Endodermal cell (in vitro differentiated cells): ENCODE results near the gene MSMP. TPM values are rescaled to one million over a fixed set of nuclear protein-coding genes. Genes with fewer than 3 reads are reported as not detected.

Source experiments
- DNase-seq: peaks from one replicate; pipeline ENCODE4 v3.0.0-alpha.2; 2017
- H3K27ac ChIP-seq: 2 replicates; pipeline ENCODE4 v1.5.1; 2013; ENCODE audit warnings: mild to moderate bottlenecking, low read depth, low read length, moderate library complexity
- H3K27me3 ChIP-seq: 2 replicates; pipeline ENCODE4 v1.6.1; 2013; ENCODE audit warnings: mild to moderate bottlenecking, low read length, moderate library complexity; ENCODE audit not compliant: insufficient read depth, control insufficient read depth, poor library complexity, severe bottlenecking
- H3K36me3 ChIP-seq: 2 replicates; pipeline ENCODE4 v1.7.0; 2013; ENCODE audit warnings: mild to moderate bottlenecking, low read length, moderate library complexity; ENCODE audit not compliant: control insufficient read depth, insufficient read depth
- H3K4me1 ChIP-seq: one replicate; pipeline ENCODE4 v1.7.0; 2013; ENCODE audit warnings: low read length; ENCODE audit not compliant: control insufficient read depth, insufficient read depth
- H3K4me3 ChIP-seq: 2 replicates; pipeline ENCODE4 v1.5.1; 2013; ENCODE audit warnings: mild to moderate bottlenecking, low read length, moderate library complexity
- H3K9ac ChIP-seq: 2 replicates; pipeline ENCODE4 v1.6.1; 2013; ENCODE audit warnings: mild to moderate bottlenecking, low read length, moderate library complexity; ENCODE audit not compliant: poor library complexity, severe bottlenecking; ENCODE audit errors: extremely low read depth
- H3K9me3 ChIP-seq: 2 replicates; pipeline ENCODE4 v1.6.1; 2013; ENCODE audit warnings: mild to moderate bottlenecking, low read length, moderate library complexity; ENCODE audit not compliant: control insufficient read depth
- H3K27ac Mint-ChIP-seq: 2 replicates; pipeline ENCODE4 v1.8.0; 2020; ENCODE audit warnings: mixed read lengths
- H3K27me3 Mint-ChIP-seq: 2 replicates; pipeline ENCODE4 v1.8.0; 2021; ENCODE audit warnings: mild to moderate bottlenecking, mixed read lengths; ENCODE audit not compliant: insufficient read depth
- H3K36me3 Mint-ChIP-seq: 2 replicates; pipeline ENCODE4 v1.8.0; 2020; ENCODE audit warnings: low read depth, mixed read lengths
- H3K4me1 Mint-ChIP-seq: 2 replicates; pipeline ENCODE4 v1.8.0; 2020; ENCODE audit warnings: mixed read lengths
- H3K4me3 Mint-ChIP-seq: 2 replicates; pipeline ENCODE4 v1.8.0; 2020; ENCODE audit warnings: mild to moderate bottlenecking, moderate library complexity, mixed read lengths
- H3K9me3 Mint-ChIP-seq: 2 replicates; pipeline ENCODE4 v1.8.0; 2020; ENCODE audit warnings: mild to moderate bottlenecking, mixed read lengths
- WGBS, 2 experiments: methylation state at CpG; one replicate each; pipeline versions ENCODE4 v1.1.5 to v1.1.7; 2013; ENCODE audit warnings: missing lambda C conversion rate in 2 of 2, mixed read lengths in 1 of 2; ENCODE audit not compliant: insufficient coverage in 1 of 2, insufficient read length in 1 of 2; 5-methylcytosine and 5-hydroxymethylcytosine counted together
- total RNA-seq, 2 donors: library from RNA; stranded (reverse); fragmentation: NEBNext Ultra II Directional in 1 of 2; extraction: Animal tissue kit (Norgen Biotek cat#: 25700) in 1 of 2; gene quantifications; 2 replicates in 1 of 2; 3 replicates in 1 of 2; pipeline ENCODE4 v1.2.1, GENCODE V29; 2021
- TF ChIP-seq, protein P1 (sequence below): fragments of 200-600 bp; sonication (generic); conservative IDR thresholded peaks from 2 replicates; pipeline ENCODE4 v1.5.0; 2021; ENCODE audit warnings: antibody characterized with exemption, mild to moderate bottlenecking

Gene MSMP
- total RNA-seq, 2 donors from 2014 or later = 0.66 TPM; not detected in 1

DNA sequence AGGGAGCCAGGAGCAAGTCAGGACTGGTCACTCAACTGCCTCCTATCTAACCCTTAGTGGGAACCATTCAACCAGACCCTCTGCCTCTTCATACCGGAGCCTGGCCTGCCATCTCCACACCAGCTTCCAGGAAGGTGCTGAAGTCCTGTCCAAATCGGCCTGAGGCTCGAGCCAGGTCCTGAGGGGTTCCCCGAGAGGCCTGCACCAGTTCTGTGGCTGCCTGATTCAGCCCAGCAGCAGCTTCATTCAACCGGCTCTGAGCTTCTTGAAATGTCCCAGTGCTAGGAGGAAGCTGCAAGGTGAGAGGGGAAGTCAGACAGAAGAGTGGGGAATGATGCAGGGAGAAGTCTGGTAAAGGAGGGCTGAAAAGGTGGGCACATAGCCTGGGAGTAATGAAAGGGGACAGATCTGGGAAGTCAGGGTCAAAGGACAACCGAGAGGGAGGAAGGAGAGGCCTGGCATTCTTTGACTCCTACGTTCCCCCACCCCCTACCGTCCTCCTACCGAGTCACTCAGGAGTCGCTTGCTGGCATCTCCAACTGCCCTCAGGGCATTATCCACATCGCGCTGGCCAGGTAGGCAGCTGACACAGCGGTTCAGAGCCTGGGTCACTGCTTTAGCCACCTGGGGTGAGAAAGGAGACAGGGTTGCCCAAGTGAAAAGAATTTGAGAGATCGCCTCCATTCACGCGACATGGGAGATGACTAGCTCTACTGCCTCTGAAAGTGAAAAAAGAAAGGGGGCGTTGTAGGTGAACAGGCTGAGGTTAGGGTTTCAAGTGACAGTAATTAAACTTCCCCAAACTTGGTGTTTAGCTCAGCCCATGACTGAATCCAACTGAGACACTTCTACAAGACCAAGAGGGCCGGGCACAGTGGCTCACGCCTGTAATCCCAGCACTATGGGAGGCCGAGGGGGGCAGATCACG lies 42.3 kb downstream of the MSMP start:
- Mint-ChIP-seq H3K27ac (no peak overlapping the region), H3K4me3 (no peak overlapping the region)
- H3K27me3 ChIP-seq = no peaks in the 10 kb centered on the region

DNA sequence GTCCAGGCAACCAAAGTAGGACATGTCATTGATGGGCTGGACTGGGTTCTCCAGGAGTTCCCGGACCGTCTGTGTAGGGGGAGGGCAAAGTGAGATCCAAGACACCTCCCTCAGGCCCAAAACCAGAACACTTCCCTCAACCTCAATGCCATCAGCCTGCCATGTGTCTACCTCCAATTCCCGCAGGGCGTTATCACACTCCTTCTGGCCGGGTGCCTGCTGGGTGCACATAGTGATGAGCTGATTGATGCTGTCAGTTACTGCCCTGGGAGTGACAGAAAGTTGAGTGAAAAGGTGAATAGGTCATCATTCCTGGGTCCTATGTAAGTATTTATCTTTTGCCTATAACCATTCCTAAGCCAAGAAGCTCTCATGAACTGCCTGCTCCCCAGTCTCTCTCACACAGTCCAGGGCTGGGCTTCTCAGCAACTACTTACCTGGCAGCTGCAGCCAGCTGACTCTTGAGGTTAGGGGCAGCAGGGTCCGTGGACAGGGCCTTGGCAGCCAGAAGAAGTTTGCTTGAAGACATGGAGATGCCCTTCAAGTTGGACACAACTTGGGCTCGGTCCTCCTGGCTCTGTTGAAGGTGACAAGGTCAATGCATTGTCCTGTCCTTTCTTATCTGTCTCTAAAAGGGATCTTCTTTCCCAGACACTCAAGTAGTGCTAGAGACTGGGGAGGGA lies 43.1 kb downstream of the MSMP start:
- Mint-ChIP-seq H3K27me3 (no peaks in the 10 kb centered on the region), H3K9me3 (no peaks in the 10 kb centered on the region), H3K4me3 (no peak overlapping the region), H3K4me1 (no peaks in the 10 kb centered on the region), H3K27ac (no peak overlapping the region), H3K36me3 (peaks cover 79% of the 10 kb centered on the region)
- Histone ChIP-seq H3K9ac (no peak overlapping the region), H3K4me3 (no peak overlapping the region), H3K4me1 (no peaks in the 10 kb centered on the region), H3K27me3 (no peaks in the 10 kb centered on the region), H3K36me3 (peaks cover 92% of the 10 kb centered on the region), H3K9me3 (no peaks in the 10 kb centered on the region), H3K27ac (no peak overlapping the region)
- TF ChIP-seq, protein P1, sequence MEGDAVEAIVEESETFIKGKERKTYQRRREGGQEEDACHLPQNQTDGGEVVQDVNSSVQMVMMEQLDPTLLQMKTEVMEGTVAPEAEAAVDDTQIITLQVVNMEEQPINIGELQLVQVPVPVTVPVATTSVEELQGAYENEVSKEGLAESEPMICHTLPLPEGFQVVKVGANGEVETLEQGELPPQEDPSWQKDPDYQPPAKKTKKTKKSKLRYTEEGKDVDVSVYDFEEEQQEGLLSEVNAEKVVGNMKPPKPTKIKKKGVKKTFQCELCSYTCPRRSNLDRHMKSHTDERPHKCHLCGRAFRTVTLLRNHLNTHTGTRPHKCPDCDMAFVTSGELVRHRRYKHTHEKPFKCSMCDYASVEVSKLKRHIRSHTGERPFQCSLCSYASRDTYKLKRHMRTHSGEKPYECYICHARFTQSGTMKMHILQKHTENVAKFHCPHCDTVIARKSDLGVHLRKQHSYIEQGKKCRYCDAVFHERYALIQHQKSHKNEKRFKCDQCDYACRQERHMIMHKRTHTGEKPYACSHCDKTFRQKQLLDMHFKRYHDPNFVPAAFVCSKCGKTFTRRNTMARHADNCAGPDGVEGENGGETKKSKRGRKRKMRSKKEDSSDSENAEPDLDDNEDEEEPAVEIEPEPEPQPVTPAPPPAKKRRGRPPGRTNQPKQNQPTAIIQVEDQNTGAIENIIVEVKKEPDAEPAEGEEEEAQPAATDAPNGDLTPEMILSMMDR = no peak
- DNase-seq = no peak
- 92 to 94% methylated on average over 2 to 7 of the region's 7 CpGs for WGBS, 2 experiments

More for the DNA sequence above, 42.3 kb downstream of the MSMP start:
- Histone ChIP-seq H3K9me3 (no peaks in the 10 kb centered on the region), H3K4me1 (no peaks in the 10 kb centered on the region), H3K27ac (no peak overlapping the region), H3K36me3 (peaks cover 93% of the 10 kb centered on the region), H3K9ac (no peak overlapping the region), H3K4me3 (no peak overlapping the region)
- no peak for DNase-seq
- H3K27me3 Mint-ChIP-seq = no peaks in the 10 kb centered on the region
- H3K4me1 Mint-ChIP-seq = no peaks in the 10 kb centered on the region
- H3K9me3 Mint-ChIP-seq = no peaks in the 10 kb centered on the region
- WGBS, 2 experiments = 91 to 96% methylated on average over 21 of the region's 21 CpGs
- H3K36me3 Mint-ChIP-seq = peaks cover 80% of the 10 kb centered on the region
- TF ChIP-seq, protein P1 = no peak

- DNase-seq = no peak
- TF ChIP-seq, protein P1 = no peak
- H3K9me3 Mint-ChIP-seq = no peaks in the 10 kb centered on the region
- Histone ChIP-seq H3K36me3 (peaks cover 90% of the 10 kb centered on the region), H3K4me3 (no peak overlapping the region), H3K27me3 (no peaks in the 10 kb centered on the region), H3K4me1 (no peaks in the 10 kb centered on the region), H3K27ac (no peak overlapping the region), H3K9me3 (no peaks in the 10 kb centered on the region), H3K9ac (no peak overlapping the region)
- H3K27ac Mint-ChIP-seq = no peak overlapping the region
- no peaks in the 10 kb centered on the region for H3K4me1 Mint-ChIP-seq
- H3K36me3 Mint-ChIP-seq = peaks cover 86% of the 10 kb centered on the region
- H3K27me3 Mint-ChIP-seq = no peaks in the 10 kb centered on the region
- WGBS, 2 experiments = 95 to 100% methylated on average over 1 to 4 of the region's 4 CpGs
- H3K4me3 Mint-ChIP-seq = no peak overlapping the region
These were observed 45.9 kb downstream of the MSMP start for GRCh38 chr9:35708146-35708545.
